ENCODE data around the gene MTHFD1L. TPM values are rescaled to one million over a fixed set of nuclear protein-coding genes. Genes with fewer than 3 reads are reported as not detected.

The MTHFD1L gene
- total RNA-seq, 1 donor from 2014 or later: 66.0 TPM

DNA sequence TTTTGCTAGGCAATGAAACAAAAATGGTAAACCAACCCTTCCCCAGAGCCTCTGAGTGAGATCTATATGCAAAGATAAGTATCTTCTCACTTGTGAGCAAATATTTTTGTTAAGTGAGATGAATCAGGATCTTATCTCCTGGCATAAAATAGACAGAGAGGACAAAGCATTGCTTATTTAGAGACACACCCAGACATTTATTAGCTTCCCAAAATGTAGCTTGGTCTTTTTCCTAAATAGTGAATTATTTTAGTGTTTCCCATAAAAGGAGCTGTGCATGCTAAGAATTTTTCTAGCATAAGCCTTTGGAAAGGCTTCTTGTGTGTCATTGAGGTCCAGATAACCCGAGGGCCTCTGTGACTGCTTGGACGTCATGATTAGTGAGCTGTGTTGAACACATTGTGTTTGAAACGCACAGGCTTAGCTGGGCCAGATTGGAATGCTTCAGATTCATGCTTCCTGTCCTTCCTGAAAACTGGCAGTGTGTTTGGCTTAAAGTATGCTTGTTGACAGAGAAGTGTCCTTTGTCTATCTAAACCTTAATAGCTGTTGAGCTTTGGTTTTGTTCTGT, 16.5 kb downstream of the MTHFD1L start:
- Mint-ChIP-seq H3K4me1 (ENCODE audit: unreplicated experiment) (peaks cover 29% of the 10 kb centered on the region), H3K27ac (ENCODE audit: unreplicated experiment) (peak overlapping the region; percentile 93), H3K9me3 (ENCODE audit: unreplicated experiment) (no peaks in the 10 kb centered on the region), H3K27me3 (ENCODE audit: unreplicated experiment) (no peaks in the 10 kb centered on the region), H3K36me3 (ENCODE audit: low read depth, unreplicated experiment) (peaks cover 31% of the 10 kb centered on the region), H3K4me3 (ENCODE audit: unreplicated experiment) (no peak overlapping the region)
- no peak for TF ChIP-seq CTCF (IDR thresholded peaks at IDR 0.05; ENCODE audit: unreplicated experiment)
- DNase-seq (ENCODE audit: low spot score): peak; percentile 40

- DNase-seq (ENCODE audit: low spot score): no peak
- H3K27ac Mint-ChIP-seq (ENCODE audit: unreplicated experiment): peak overlapping the region; percentile 67
- peaks cover 23% of the 10 kb centered on the region for H3K36me3 Mint-ChIP-seq (ENCODE audit: low read depth, unreplicated experiment)
- no peak overlapping the region for H3K4me3 Mint-ChIP-seq (ENCODE audit: unreplicated experiment)
- H3K27me3 Mint-ChIP-seq (ENCODE audit: unreplicated experiment): no peaks in the 10 kb centered on the region
- H3K4me1 Mint-ChIP-seq (ENCODE audit: unreplicated experiment): peaks cover 27% of the 10 kb centered on the region
- H3K9me3 Mint-ChIP-seq (ENCODE audit: unreplicated experiment): no peaks in the 10 kb centered on the region
- TF ChIP-seq CTCF (IDR thresholded peaks at IDR 0.05; ENCODE audit: unreplicated experiment): no peak
Observed at GRCh38 chr6:150883521-150883920, 18.0 kb downstream of the MTHFD1L start.

GRCh38 chr6:150886155-150886554, 20.7 kb downstream of the MTHFD1L start:
- peaks cover 1% of the 10 kb centered on the region for H3K27me3 Mint-ChIP-seq (ENCODE audit: unreplicated experiment)

DNA sequence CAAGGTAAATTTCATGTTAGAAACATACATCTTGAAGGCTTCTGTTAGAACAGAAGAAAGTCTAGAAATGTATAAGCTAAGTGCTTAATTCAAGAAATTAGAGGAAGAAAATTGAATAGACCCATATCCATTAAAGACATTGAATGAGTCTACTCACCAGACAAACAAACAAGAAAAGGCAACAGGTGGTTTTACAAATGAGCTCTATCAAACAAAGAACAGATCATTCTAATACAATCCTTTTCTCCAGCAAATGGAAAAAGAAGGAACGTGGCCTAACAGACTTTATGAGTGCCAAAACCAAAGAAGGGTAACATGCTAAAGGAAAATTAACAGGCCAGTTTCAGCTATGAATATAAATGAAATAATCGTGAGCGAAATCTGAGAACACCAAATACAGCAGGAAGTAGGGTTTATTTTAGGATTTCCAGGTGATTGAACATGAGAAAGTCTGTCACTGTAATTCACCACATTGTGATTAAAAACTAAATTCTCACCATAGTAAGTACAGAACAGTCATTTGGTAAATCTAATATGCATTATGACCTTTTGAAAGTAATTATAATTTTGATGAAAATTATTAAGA, 22.6 kb downstream of the MTHFD1L start:
- no peaks in the 10 kb centered on the region for H3K9me3 Mint-ChIP-seq (ENCODE audit: unreplicated experiment)
- TF ChIP-seq CTCF (IDR thresholded peaks at IDR 0.05; ENCODE audit: unreplicated experiment): no peak
- no peak overlapping the region for H3K4me3 Mint-ChIP-seq (ENCODE audit: unreplicated experiment)
- no peak for DNase-seq (ENCODE audit: low spot score)
- peaks cover 17% of the 10 kb centered on the region for H3K36me3 Mint-ChIP-seq (ENCODE audit: low read depth, unreplicated experiment)
- no peak overlapping the region for H3K27ac Mint-ChIP-seq (ENCODE audit: unreplicated experiment)
- H3K27me3 Mint-ChIP-seq (ENCODE audit: unreplicated experiment): peaks cover 1% of the 10 kb centered on the region
- H3K4me1 Mint-ChIP-seq (ENCODE audit: unreplicated experiment): peaks cover 6% of the 10 kb centered on the region

More at GRCh38 chr6:150886155-150886554, 20.7 kb downstream of the MTHFD1L start:
- H3K36me3 Mint-ChIP-seq (ENCODE audit: low read depth, unreplicated experiment): peaks cover 17% of the 10 kb centered on the region
- H3K4me3 Mint-ChIP-seq (ENCODE audit: unreplicated experiment): no peak overlapping the region
- no peak for TF ChIP-seq CTCF (IDR thresholded peaks at IDR 0.05; ENCODE audit: unreplicated experiment)
- no peaks in the 10 kb centered on the region for H3K9me3 Mint-ChIP-seq (ENCODE audit: unreplicated experiment)
- peaks cover 18% of the 10 kb centered on the region for H3K4me1 Mint-ChIP-seq (ENCODE audit: unreplicated experiment)
- DNase-seq (ENCODE audit: low spot score): no peak
- H3K27ac Mint-ChIP-seq (ENCODE audit: unreplicated experiment): no peak overlapping the region

DNA sequence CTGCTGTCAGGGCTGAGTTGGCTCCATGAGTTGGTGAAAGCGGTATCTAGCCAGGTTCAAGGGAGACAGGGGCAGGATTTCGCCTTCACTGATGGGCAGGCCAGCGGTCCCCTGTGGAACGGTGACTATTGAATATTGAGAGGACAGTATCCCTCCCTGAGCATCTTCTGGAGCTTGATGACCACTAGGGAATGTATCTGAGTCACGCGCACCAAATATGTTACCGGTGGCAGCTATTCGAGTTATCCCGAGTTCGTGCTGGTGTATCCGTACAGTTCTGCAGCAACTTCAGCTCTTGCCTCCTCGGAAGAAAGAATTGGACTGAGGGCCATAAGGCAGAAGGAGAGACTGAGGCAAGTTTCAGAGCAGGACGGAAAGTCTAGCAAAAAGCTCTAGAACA, 24.8 kb downstream of the MTHFD1L start:
- H3K9me3 Mint-ChIP-seq (ENCODE audit: unreplicated experiment): no peaks in the 10 kb centered on the region
- no peaks in the 10 kb centered on the region for H3K4me1 Mint-ChIP-seq (ENCODE audit: unreplicated experiment)
- H3K36me3 Mint-ChIP-seq (ENCODE audit: low read depth, unreplicated experiment): peaks cover 22% of the 10 kb centered on the region
- no peak overlapping the region for H3K27ac Mint-ChIP-seq (ENCODE audit: unreplicated experiment)
- no peak for DNase-seq (ENCODE audit: low spot score)
- H3K27me3 Mint-ChIP-seq (ENCODE audit: unreplicated experiment): peaks cover 1% of the 10 kb centered on the region
- TF ChIP-seq CTCF (IDR thresholded peaks at IDR 0.05; ENCODE audit: unreplicated experiment): no peak
- H3K4me3 Mint-ChIP-seq (ENCODE audit: unreplicated experiment): peak overlapping the region; percentile 15
